Measurements from ENCODE around the gene CD1B.

CD1B gene

GRCh38 chr1:158329733-158330132 is 1.6 kb downstream of the CD1B start:
- Histone ChIP-seq H3K27me3 (ENCODE audit: insufficient read depth, poor library complexity, severe bottlenecking) (peaks cover 5% of the 10 kb centered on the region), H3K27ac (replicated peaks) (no peak overlapping the region)

GRCh38 chr1:158329300-158329699 is 2.0 kb downstream of the CD1B start:
- Histone ChIP-seq H3K27ac (replicated peaks) (no peak overlapping the region), H3K4me3 (replicated peaks; ENCODE audit: insufficient read depth, low read length) (no peak overlapping the region), H3K27me3 (ENCODE audit: insufficient read depth, poor library complexity, severe bottlenecking) (peaks cover 5% of the 10 kb centered on the region)
- no peak for DNase-seq (ENCODE audit: low read depth in 1 of 2, low spot score in 1 of 2)
- TF ChIP-seq REST (IDR thresholded peaks at IDR 0.05; ENCODE audit: insufficient replicate concordance, low read depth), result no peak
- TF ChIP-seq SPI1 (IDR thresholded peaks at IDR 0.05; ENCODE audit: borderline replicate concordance, low read depth), result no peak
- no peak for TF ChIP-seq POLR2AphosphoS5 (IDR thresholded peaks at IDR 0.05; ENCODE audit: low read depth)
- no peak for TF ChIP-seq GABPA (IDR thresholded peaks at IDR 0.05; ENCODE audit: low read depth)
- no peak for TF ChIP-seq CTCF (IDR thresholded peaks at IDR 0.05; ENCODE audit: insufficient read depth, low read length)

More at GRCh38 chr1:158329733-158330132, 1.6 kb downstream of the CD1B start:
- H3K4me3 ChIP-seq (replicated peaks; ENCODE audit: insufficient read depth, low read length), result no peak overlapping the region
- peak in 1 of 2 experiments; percentile 34 for DNase-seq (ENCODE audit: low read depth in 1 of 2, low spot score in 1 of 2)
- TF ChIP-seq CTCF (IDR thresholded peaks at IDR 0.05; ENCODE audit: insufficient read depth, low read length) (peak; percentile 29), REST (IDR thresholded peaks at IDR 0.05; ENCODE audit: insufficient replicate concordance, low read depth) (no peak), SPI1 (IDR thresholded peaks at IDR 0.05; ENCODE audit: borderline replicate concordance, low read depth) (no peak)

- no peak for DNase-seq (ENCODE audit: low read depth in 1 of 2, low spot score in 1 of 2)
- TF ChIP-seq SPI1 (IDR thresholded peaks at IDR 0.05; ENCODE audit: borderline replicate concordance, low read depth), result no peak
- TF ChIP-seq CTCF (IDR thresholded peaks at IDR 0.05; ENCODE audit: insufficient read depth, low read length), result no peak
- TF ChIP-seq GABPA (IDR thresholded peaks at IDR 0.05; ENCODE audit: low read depth), result no peak
- no peak for TF ChIP-seq REST (IDR thresholded peaks at IDR 0.05; ENCODE audit: insufficient replicate concordance, low read depth)
- TF ChIP-seq POLR2AphosphoS5 (IDR thresholded peaks at IDR 0.05; ENCODE audit: low read depth), result no peak
- no peak overlapping the region for H3K4me3 ChIP-seq (replicated peaks; ENCODE audit: insufficient read depth, low read length)
- peaks cover 5% of the 10 kb centered on the region for H3K27me3 ChIP-seq (ENCODE audit: insufficient read depth, poor library complexity, severe bottlenecking)
- no peak overlapping the region for H3K27ac ChIP-seq (replicated peaks)
Observed at GRCh38 chr1:158328426-158328825, 2.9 kb downstream of the CD1B start.

All from HL-60 (cell line).